KMS-11 (cell line): ENCODE measurements around the gene SERTAD3.

ENCODE experiments used
- H2AFZ ChIP-seq: fragments of 200-600 bp; sonication (generic); 2 replicates; pipeline ENCODE4 v1.6.1; 2016; ENCODE audit warnings: antibody characterized with exemption, mixed run types, low read depth
- H3K27ac ChIP-seq: fragments of 200-600 bp; sonication (generic); 2 replicates; pipeline ENCODE4 v1.6.1; 2016; ENCODE audit warnings: mild to moderate bottlenecking, mixed run types
- H3K27me3 ChIP-seq: fragments of 200-600 bp; sonication (generic); 2 replicates; pipeline ENCODE4 v1.6.1; 2017; ENCODE audit warnings: mild to moderate bottlenecking, low read depth, mixed run types, moderate library complexity; ENCODE audit not compliant: insufficient read depth
- H3K36me3 ChIP-seq: fragments of 200-600 bp; sonication (generic); 2 replicates; pipeline ENCODE4 v1.6.1; 2017; ENCODE audit warnings: mild to moderate bottlenecking, mixed run types; ENCODE audit not compliant: insufficient read depth
- H3K4me1 ChIP-seq: fragments of 200-600 bp; sonication (generic); 2 replicates; pipeline ENCODE4 v1.6.1; 2016; ENCODE audit warnings: mild to moderate bottlenecking, low read depth, mixed run types; ENCODE audit not compliant: poor library complexity, severe bottlenecking
- H3K4me2 ChIP-seq: fragments of 200-600 bp; sonication (generic); 2 replicates; pipeline ENCODE4 v1.7.0; 2016; ENCODE audit warnings: mild to moderate bottlenecking, mixed run types
- H3K4me3 ChIP-seq: fragments of 200-600 bp; sonication (generic); IDR thresholded peaks from 2 replicates; pipeline ENCODE4 v1.6.1; 2017; ENCODE audit warnings: low read depth, low read length, mixed read lengths; ENCODE audit not compliant: insufficient read depth
- H3K79me2 ChIP-seq: fragments of 200-600 bp; sonication (generic); 2 replicates; pipeline ENCODE4 v1.6.1; 2016; ENCODE audit warnings: low read depth, mixed run types; ENCODE audit not compliant: insufficient read depth
- H3K9ac ChIP-seq: fragments of 200-600 bp; sonication (generic); 2 replicates; pipeline ENCODE4 v1.6.1; 2016; ENCODE audit warnings: mild to moderate bottlenecking, mixed run types
- H4K20me1 ChIP-seq: fragments of 200-600 bp; sonication (generic); 2 replicates; pipeline ENCODE4 v1.6.1; 2016; ENCODE audit warnings: mild to moderate bottlenecking, mixed run types; ENCODE audit not compliant: insufficient read depth
- CTCF ChIP-seq: fragments of 200-600 bp; sonication (generic); conservative IDR thresholded peaks from 2 replicates; pipeline ENCODE4 v1.6.1; 2017; ENCODE audit warnings: low read depth, mild to moderate bottlenecking, antibody characterized with exemption, low read length, moderate library complexity, mixed read lengths

Gene SERTAD3

GRCh38 chr19:40396886-40397567, 47.1 kb downstream of the SERTAD3 start:
- H3K4me2 ChIP-seq: peak overlapping the region; percentile 79
- H3K9ac ChIP-seq: no peak overlapping the region
- H2AFZ ChIP-seq: no peak overlapping the region

GRCh38 chr19:40395956-40396355, 48.2 kb downstream of the SERTAD3 start:
- no peaks in the 10 kb centered on the region for H3K79me2 ChIP-seq
- peak overlapping the region; percentile 79 for H3K4me2 ChIP-seq
- no peak overlapping the region for H3K27ac ChIP-seq

More at GRCh38 chr19:40396886-40397567, 47.1 kb downstream of the SERTAD3 start:
- Histone ChIP-seq H3K36me3 (no peaks in the 10 kb centered on the region), H3K4me1 (peaks cover 17% of the 10 kb centered on the region), H4K20me1 (no peaks in the 10 kb centered on the region), H3K27ac (no peak overlapping the region), H3K79me2 (no peaks in the 10 kb centered on the region), H3K4me3 (no peak overlapping the region), H3K27me3 (peaks cover 16% of the 10 kb centered on the region)
- no peak for TF ChIP-seq CTCF

GRCh38 chr19:40394816-40395210, 49.3 kb downstream of the SERTAD3 start:
- Histone ChIP-seq H3K79me2 (no peaks in the 10 kb centered on the region), H3K27me3 (peaks cover 12% of the 10 kb centered on the region), H4K20me1 (no peaks in the 10 kb centered on the region), H2AFZ (no peak overlapping the region), H3K27ac (no peak overlapping the region), H3K36me3 (no peaks in the 10 kb centered on the region), H3K4me1 (peaks cover 17% of the 10 kb centered on the region), H3K4me2 (no peak overlapping the region), H3K4me3 (no peak overlapping the region), H3K9ac (no peak overlapping the region)
- no peak for TF ChIP-seq CTCF

More at GRCh38 chr19:40395956-40396355, 48.2 kb downstream of the SERTAD3 start:
- peak overlapping the region; percentile 71 for H2AFZ ChIP-seq
- H3K9ac ChIP-seq: no peak overlapping the region
- no peaks in the 10 kb centered on the region for H4K20me1 ChIP-seq
- no peak for TF ChIP-seq CTCF
- H3K27me3 ChIP-seq: peaks cover 15% of the 10 kb centered on the region
- peaks cover 17% of the 10 kb centered on the region for H3K4me1 ChIP-seq
- no peaks in the 10 kb centered on the region for H3K36me3 ChIP-seq
- no peak overlapping the region for H3K4me3 ChIP-seq

GRCh38 chr19:40393894-40394815, 50.0 kb downstream of the SERTAD3 start:
- no peak overlapping the region for H3K27ac ChIP-seq
- no peak overlapping the region for H3K4me3 ChIP-seq
- no peak overlapping the region for H2AFZ ChIP-seq
- no peak overlapping the region for H3K9ac ChIP-seq
- H3K79me2 ChIP-seq: no peaks in the 10 kb centered on the region
- no peak overlapping the region for H3K4me2 ChIP-seq
- H3K27me3 ChIP-seq: peaks cover 12% of the 10 kb centered on the region
- no peak for TF ChIP-seq CTCF
- no peaks in the 10 kb centered on the region for H3K36me3 ChIP-seq
- no peaks in the 10 kb centered on the region for H4K20me1 ChIP-seq
- peaks cover 17% of the 10 kb centered on the region for H3K4me1 ChIP-seq
